HTR-8/SVneo (cell line): ENCODE data around the gene CMTM5.

ENCODE experiments used
- DNase-seq: peaks from one replicate; pipeline ENCODE4 v3.0.0; 2011; ENCODE audit warnings: low spot score, mixed read lengths; ENCODE audit not compliant: insufficient read length
- FAIRE-seq: peaks from 2 replicates; lab custom pipeline; 2011; peaks lifted over from hg19 to GRCh38; lab: Jason Lieb, UNC

CMTM5 gene

DNA sequence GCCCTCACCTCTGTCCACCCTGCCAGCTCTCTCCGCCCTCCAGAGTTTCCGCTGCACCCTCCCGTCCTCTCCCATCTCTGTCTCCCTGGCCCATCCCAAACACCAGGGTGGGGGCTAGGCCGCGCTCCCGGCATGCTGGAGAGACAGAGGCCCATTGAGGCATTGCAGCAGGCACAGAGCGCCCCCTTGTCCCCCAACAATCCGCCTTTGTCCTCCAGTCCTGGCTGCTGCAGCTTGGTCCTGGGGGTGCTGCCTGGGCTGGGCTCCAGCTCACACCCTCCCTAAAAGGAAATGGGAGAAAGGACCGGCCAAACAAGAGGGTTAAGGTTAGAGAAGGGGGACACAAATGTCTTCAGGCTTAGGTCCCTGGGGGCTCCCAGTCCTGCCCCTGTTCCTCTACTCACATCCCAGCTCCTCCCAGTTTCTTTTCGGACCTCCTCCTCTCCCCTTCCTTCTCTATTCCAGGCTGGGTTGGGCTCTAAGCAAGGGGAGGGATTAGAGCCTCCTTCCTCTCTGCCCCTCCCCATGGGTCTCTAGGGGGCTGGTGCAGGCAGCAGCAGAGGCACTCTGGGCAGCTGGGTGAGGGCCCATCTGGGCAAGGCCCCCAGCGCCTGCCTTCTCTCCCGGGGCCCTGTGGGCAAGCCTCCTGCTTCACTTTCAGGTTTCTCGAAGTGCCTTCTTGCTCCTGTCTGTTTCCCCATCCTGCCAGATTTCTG is at the start of gene CMTM5:
Gene CMTM5 (plus strand): TSS at position 565 of the 716 bp plus-strand sequence. CDS start 206 bp downstream, outside the sequence.
- DNase-seq, result no peak
- no peak for FAIRE-seq

- DNase-seq (peak; percentile 62), FAIRE-seq (no peak)
Measured at GRCh38 chr14:23327947-23328744, 48.7 kb upstream of the CMTM5 start.

DNA sequence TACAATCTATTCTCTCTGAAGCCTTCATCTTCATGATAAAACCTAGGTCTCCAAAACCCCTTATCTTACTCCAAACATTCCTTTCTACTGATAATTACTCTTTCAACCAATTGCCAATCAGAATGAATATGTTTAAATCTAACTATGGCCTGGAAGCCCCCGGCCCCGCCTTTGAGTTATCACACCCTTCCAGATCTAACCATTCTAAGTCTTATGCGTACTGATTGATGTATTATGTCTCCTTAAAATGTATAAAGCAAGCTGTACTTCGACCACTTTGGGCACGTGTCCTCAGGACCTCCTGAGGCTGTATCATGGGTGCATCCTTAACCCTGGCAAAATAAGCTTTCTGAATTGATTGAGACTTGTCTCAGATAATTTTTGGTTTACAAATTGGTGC is 41.2 kb upstream of the CMTM5 start:
- FAIRE-seq (no peak), DNase-seq (no peak)

DNA sequence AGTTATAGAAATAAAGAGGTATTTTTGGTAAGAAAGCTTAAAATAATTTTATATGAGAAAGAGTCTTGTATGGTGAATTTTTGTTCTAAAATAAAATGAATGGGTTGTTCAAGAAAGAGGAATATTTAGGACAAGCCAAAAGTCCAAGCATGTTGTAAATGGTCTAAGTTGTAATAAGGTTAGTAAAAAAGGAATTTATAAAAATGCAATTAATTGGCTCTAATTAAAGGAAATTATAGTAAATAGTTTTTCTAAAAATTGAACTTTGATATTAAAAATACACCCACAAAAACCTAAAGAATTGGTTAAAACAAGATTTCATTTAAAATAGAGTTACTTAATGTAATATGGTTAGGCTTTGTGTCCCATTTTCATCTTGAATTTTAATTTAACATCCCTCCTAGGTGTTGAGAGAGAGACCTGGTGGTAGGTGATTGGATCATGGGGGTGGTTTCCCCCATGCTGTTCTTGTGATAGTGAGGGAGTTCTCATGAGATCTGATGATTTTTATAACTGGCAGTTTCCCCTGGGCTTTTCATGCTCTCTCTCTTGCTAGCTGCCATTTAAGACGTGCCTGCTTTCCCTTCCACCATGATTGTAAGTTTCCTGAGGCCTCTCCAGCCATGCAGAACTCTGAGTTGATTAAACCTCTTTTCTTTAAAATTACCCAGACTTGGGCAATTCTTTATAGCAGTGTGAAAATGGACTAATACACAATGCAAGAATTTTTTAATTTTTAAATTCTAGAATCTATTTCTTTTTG is 37.2 kb upstream of the CMTM5 start:
- DNase-seq, result no peak
- no peak for FAIRE-seq

GRCh38 chr14:23344481-23344880 is 32.4 kb upstream of the CMTM5 start:
- DNase-seq (no peak), FAIRE-seq (no peak)

- DNase-seq (no peak), FAIRE-seq (no peak)
Measured at GRCh38 chr14:23345987-23346692, 30.7 kb upstream of the CMTM5 start.

GRCh38 chr14:23346693-23347405 is 30.0 kb upstream of the CMTM5 start:
- DNase-seq, result no peak
- FAIRE-seq, result no peak

DNA sequence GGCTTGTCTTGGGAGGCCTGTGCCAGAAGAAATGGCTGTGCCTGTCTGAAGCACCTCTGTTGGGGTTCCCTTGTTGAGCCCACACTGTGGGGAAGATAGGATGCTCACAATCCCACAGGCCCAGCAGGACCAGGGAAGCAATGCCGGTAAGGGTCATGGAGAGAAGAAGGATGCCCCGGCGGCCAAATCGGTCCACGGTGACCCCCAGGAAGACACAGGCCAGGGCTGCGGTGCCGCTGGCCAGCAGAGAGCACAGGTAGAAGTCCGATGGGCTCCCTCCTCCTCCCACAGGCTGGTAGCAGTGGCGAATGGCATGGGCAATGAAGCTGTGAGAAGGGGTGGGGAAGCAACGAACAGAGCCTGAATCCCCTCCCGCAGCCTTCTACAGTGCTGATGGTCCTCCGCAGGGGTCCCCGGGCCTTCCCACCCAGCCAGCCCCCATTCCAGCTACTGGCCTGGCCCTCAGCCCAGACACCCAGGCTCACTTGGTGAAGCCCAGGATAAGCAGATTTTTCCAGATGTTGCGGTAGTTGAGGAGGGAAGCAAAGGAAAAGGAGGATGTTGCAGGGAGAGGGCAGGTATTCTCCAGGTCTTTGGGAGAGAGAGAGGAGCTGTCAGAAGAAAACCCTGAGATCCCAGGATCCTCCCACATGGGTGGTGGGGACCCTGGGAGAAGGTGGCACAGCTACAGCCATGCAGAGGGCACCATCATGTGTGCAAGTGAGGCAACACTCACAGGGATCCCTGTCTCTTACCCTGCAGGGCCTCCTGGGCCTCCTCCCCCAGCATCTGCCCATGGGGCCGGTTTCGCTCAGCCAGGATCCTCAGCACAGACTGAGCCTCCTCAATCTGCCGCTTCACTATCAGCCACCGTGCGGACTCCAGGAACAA is 29.2 kb upstream of the CMTM5 start:
- no peak for FAIRE-seq

DNA sequence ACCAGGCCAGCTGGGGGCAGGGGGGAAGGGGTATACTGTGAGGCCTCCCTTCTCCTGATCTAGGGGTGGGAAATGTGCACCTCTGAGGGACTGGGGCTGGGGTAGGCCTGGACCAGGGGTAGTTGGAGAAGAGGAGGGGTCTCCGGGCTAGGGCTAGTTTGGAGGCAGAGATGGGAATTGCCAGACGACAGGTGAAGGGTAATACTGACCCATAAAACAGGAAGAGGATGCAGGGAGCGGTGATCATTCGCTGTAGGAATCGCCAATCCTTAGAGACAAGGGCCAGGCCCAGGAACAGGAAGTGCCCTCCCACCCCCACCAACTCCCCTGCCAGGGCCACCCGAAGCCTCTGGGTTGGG is 28.6 kb upstream of the CMTM5 start:
- no peak for DNase-seq
- FAIRE-seq, result no peak

More for the DNA sequence above, 29.2 kb upstream of the CMTM5 start:
- no peak for DNase-seq

GRCh38 chr14:23349156-23349845 is 27.5 kb upstream of the CMTM5 start:
- FAIRE-seq, result no peak

GRCh38 chr14:23351681-23352505 is 25.0 kb upstream of the CMTM5 start:
- no peak for FAIRE-seq
- DNase-seq, result no peak

More at GRCh38 chr14:23349156-23349845, 27.5 kb upstream of the CMTM5 start:
- DNase-seq, result no peak

- DNase-seq, result peak; percentile 78
- FAIRE-seq, result no peak
Measured at GRCh38 chr14:23352506-23353432, 24.1 kb upstream of the CMTM5 start, which contains the start of gene SLC22A17. Gene SLC22A17, minus strand, starts transcription at chr14:23352887.

- no peak for FAIRE-seq
- no peak for DNase-seq
Measured at GRCh38 chr14:23353433-23353780, 23.4 kb upstream of the CMTM5 start.

GRCh38 chr14:23354990-23355389 is 21.9 kb upstream of the CMTM5 start:
- FAIRE-seq (no peak), DNase-seq (no peak)

DNA sequence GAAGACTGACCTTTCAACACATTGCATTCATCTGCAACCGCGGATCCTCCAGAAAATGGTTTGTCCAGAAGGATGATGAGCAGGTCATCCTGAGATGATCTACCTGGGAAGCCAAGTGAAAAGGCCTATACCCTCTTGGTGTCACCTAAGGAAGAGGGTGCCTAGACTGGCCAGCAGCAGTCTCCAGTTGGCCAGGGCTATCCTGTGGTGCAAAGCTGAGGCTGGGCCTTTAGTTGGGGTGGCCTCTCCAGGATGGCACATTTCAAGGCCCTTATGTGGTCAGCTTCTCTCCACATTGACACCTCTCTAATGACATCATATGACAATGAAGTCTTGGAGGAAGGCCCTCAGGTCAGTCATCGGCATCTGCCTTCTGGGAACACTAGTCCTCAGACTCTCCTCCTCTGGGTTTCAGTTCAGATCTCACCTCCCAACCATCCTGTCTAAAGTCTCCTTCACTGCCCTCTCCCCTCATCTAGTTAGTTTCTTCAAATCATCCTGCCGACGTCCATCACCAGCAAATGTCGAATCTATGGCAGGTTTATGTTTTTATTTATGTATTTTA is 20.9 kb upstream of the CMTM5 start:
- no peak for DNase-seq
- FAIRE-seq, result no peak

- DNase-seq (no peak), FAIRE-seq (no peak)
Measured at GRCh38 chr14:23356662-23357061, 20.2 kb upstream of the CMTM5 start.
